NCI-H69 (cell line): ENCODE results near the gene PTGES3.
A peak's percentile ranks its signal among the peaks of the same experiment; 100 is the strongest.
"Not testable (repeated sequence)": the region's sequence is repeated elsewhere in the genome, so short reads cannot be mapped to it uniquely, and the experiment has no call there.

Experiments
- DNase-seq: peaks from one replicate; lab custom pipeline; 2025; lab: John Stamatoyannopoulos, UW

PTGES3 gene

GRCh38 chr12:56688129-56688845, at the start of gene PTGES3:
TSS of gene PTGES3 (minus strand) at chr12:56688284. CDS start at chr12:56687999, 285 bp downstream.
- peak; percentile 100 for DNase-seq

GRCh38 chr12:56728139-56728861, 40.2 kb upstream of the PTGES3 start:
- DNase-seq = no peak

DNA sequence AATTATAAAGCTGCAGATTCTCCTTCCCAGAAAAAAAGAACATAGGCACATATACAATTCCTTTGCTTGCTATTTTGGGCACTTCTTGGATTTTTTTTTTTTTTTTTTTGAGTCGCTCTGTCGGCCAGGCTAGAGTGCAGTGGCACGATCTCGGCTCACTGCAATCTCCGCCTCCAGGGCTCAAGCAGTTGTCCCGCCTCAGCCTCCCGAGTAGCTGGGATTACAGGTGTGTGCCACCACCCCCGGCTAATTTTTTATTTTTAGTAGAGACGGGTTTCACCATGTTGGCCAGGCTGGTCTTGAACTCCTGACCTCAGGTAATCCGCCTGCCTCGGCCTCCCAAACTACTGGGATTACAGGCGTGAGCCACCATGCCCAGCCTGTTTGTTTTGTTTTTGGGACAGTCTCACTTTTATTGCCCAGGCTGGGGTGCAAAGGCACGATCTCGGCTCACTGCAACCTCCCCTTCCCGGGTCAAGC, 38.2 kb upstream of the PTGES3 start:
- DNase-seq = not testable (repeated sequence)

DNA sequence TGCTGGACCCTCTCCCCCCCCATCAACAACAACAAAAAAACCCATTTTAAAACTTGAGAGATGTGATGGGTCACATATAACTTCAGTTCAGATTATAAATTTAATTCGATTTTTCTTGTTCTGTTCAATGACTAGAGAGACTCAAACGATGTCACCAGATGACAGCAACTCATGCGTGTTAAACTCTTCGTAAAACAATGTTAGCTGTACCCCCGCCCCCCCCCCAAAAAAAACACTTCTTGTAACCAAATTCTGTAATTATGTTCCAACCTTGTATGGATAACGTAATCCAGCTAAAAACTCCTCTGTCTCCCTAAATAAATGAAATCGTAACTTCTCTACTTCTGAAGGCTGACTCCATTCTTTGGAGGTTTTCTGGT, 37.6 kb upstream of the PTGES3 start:
- DNase-seq = peak; percentile 44

DNA sequence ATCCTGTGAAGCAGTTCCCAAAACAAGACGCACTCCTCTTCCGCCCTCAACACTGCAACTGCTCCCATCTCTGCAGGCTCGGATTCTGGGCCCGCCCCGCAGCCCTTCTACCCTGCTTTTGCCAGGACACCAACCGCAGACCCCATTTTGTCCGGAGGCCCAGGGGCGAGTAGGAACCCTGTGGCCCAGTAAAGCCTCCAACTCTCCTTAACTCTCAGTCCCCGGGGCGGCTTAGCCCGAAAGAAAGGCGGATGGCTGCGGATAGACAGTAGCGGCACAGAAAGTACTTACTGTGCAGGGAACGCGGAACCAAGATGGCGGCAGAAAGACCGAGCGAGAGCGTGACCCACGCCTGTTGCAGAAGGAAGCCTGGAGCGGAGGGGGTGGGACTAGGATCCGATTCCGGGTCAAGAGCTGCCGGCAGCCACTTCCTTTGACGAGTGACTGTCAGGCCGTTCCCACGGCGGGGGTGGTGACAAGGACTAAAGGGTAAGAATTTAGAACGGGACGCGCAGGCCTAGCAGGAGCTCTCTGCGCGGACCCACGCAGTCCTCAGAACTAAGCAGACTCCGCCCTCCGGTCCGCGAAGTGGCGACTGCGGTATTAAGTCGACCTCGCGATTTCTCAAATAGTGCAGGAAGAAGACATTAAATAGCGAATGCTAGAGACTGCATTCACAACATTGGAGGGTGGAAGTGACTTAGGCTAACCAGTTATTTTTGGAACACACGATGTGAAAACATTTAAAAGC, 37.1 kb upstream of the PTGES3 start, which contains the start of gene NACA:
Gene NACA (minus strand): TSS at position 328 of the 751 bp plus-strand sequence. CDS start 778 bp downstream, outside the sequence.
- peak; percentile 99 for DNase-seq

GRCh38 chr12:56724701-56724971, 36.6 kb upstream of the PTGES3 start:
- peak; percentile 69 for DNase-seq

DNA sequence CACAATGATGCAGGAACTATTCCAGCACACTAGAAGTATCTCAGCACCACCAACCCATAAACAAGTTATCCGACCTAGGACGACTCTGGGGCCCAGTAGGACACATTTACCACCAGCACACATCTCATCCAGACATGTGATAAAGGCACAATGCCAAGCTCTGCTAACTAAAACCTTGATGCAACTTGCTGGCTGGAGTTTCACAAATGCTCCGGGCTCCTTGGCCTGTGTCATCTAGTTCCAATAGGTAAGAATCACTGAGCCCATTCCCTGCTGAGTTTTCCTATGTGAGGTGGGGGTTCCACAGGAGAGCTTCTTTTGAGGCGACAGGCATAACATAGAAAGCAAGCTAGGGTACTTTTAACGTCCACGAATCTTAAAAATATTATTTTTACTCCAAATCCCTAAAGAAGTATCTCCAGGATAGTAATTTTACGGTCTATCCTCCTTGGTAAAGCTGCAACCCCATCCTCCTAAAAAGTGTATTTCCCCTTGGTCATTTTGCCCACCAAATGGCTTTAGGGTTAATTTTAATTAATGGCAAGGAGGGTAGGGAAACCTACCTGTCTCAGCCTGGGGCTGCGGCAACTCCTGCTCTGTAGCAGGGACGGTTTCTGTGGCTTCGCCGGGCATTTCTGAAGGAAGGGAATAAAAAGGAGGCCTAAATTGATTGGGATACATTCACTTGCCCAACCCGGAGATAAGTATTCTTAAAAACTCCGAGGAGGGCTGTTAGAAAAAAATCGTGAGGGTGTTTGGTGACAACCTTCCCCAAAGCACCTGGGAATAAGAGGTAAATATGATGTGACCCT, 36.0 kb upstream of the PTGES3 start:
- peak; percentile 61 for DNase-seq

- no peak for DNase-seq
Observed at GRCh38 chr12:56723352-56723751, 35.3 kb upstream of the PTGES3 start.

- no peak for DNase-seq
Observed at GRCh38 chr12:56722832-56723231, 34.7 kb upstream of the PTGES3 start.

DNA sequence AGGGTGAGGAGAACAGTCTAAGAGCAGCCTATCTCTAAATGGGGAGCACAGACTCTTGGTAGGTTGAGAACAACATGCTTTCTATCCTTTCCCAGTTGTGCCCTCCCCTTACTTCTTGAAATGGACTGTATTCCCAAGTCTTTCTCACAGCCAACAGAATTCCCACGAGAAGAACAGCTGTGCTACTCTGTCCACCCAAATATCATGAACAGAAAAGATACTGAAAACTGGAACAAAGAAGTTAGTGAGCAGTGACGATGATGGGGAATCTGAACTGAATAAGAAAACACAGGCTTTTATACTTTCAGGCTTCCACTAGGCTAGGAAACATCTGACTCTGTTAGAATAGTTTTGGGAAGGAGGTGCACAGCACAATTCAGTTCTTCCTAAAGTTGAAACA, 33.6 kb upstream of the PTGES3 start:
- no peak for DNase-seq

DNA sequence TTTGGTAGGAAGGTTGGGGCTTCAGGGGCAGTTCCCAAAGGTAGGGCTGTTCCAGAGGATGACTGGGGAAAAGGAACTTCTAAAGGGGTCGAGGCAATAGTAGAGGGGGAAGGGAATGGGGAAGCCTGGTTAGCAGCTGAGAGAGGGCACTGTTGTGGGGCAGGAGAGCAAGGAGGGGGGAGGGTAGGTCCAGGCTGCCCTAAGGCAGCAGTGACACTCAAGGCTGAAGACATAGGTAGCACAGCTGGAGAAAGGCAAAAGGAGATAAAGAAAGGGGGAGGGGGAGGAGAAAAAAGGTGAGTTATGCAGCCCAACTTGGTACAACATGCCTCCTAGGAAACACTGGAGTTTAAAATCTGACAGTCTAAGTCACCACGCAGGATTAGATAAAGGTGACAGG, 33.1 kb upstream of the PTGES3 start:
- no peak for DNase-seq

GRCh38 chr12:56720731-56721151, 32.7 kb upstream of the PTGES3 start:
- DNase-seq = no peak

DNA sequence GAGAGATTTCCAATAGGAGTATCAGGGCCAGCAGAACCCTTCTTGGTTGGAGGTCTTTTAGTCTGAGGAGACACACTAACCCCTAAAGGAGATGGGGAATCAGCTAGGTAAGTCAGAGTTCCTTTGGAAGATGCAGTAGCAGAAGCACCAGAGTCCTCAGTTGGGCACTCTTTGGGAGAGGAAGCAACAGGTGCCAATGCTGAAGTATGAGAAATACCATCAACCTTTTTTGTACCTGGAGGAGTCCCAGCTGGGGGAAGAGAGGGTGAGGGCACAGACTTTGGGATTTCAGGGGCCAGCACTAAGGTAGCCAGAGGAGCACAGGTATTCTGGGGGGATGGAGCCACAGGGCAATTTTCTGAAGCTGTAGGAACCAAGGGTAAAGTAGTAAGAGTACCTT, 31.0 kb upstream of the PTGES3 start:
- no peak for DNase-seq

DNA sequence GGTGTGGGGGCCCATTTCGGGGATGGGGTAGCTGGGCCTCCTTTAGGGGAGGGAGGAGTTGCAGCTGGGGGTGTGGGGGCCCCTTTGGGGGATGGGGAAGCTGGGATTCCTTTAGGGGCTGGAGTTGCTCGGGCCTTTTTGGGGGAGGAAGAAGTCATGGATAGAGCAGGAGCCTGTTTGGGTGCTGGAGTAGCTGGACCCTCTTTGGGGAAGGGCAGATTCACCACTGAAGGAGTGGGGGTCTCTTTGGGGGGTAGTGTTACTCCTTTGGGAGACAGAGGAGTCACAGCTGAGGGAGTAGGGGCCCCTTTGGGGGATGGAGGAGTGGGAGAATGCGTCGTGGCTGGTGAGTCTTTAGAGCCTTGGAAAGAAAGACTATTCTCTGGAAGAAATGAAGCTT, 30.6 kb upstream of the PTGES3 start:
- no peak for DNase-seq

- no peak for DNase-seq
Observed at GRCh38 chr12:56718149-56718548, 30.1 kb upstream of the PTGES3 start.

DNA sequence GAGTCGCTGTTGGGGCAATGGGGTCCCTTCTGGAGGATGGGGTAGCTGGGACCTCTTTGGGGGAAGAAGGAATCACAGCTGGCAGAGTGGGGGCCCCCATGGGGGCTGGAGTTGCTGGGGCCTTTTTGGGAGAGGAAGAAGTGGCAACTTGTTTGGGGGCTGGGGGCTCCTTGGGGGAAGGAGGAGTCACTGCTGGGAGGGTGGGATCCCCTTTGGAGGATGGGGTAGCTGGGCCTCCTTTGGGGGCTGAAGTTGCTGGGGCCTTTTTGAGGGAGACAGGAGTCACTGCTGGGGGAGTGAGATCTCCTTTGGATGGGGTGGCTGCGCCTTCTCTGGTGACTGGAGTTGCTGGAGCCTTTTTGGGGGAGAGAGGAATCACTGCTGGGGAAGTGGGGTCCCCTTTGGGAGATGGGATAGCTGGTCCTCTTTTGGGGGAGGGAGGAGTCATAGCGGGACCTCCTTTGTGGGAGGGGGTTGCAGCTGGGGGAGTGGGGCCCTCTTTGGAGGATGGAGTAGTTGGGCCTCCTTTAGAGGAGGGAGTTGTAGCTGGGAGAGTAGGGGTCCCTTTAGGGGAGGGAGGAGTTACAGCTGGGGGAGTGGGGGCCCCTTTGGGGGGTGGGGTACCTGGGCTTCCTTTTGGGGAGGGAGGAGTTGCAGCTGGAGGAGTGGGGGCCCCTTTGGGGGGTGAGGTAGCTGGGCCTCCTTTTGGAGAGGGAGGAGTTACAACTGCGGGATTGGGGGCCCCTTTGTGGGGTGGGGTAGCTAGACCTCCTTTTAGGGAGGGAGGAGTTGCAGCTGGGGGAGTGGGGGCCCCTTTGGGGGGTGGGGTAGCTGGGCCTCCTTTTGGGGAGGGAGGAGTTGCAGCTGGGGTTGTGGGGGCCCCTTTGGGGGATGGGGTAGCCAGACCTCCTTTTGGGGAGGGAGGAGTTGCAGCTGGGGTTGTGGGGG, 29.1 kb upstream of the PTGES3 start:
- DNase-seq = no peak

- DNase-seq = no peak
Observed at GRCh38 chr12:56716458-56716857, 28.4 kb upstream of the PTGES3 start.

DNA sequence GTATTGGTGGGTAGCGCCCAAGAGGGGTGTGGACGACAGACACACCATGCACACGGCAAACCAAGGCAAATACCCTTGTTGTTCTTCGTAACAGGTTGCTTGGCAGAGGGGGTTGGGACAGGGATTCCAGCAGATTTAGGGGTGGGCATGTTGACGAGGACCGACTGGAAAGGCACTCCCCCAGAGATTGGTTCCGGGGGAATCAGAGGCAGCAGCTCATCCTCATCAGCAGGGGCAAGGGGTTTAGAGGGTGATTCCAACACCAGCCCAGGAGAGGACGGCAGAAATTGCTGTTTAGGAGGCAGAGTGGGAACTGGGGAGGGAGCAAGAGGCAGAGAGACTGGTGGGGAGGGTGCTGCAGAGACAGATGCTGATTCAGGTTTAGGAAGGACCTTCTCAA, 27.7 kb upstream of the PTGES3 start:
- DNase-seq = no peak

DNA sequence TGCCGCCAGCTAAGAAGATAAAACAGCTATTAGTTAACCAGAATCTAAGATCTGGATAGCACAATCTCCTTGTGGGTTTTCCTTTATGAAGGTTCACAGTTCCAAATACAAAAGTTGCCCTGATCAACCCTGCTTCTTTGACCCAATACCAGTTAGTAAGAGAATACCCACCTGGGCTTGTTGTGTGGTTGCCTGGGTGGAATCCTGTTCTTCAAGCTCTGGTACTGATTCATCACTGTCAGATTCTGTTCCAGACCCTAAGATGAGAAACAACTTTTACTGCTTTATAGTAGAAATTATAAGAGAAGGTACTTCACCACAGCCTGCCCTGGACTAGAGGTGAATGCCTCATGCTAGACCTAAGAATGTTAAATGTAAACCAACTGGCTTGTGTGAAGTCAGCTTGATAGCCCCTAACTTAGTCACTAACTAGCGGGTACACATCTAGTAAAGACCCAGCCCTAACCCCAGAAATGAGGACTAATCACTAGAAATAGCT, 26.4 kb upstream of the PTGES3 start:
- DNase-seq = no peak

- no peak for DNase-seq
Observed at GRCh38 chr12:56713345-56713744, 25.3 kb upstream of the PTGES3 start.
